H1 (cell line): ENCODE data around the gene TGM4. TPM values are rescaled to one million over a fixed set of nuclear protein-coding genes. Genes with fewer than 3 reads are reported as not detected.

Experiments used
- CTCF ChIA-PET: fragments of 300-600 bp; sonication (Branson Sonifier 250); formaldehyde crosslinking; loops from one replicate; lab custom pipeline; 2021; ENCODE audit not compliant: partially characterized antibody; lab: Charles Lee
- POLR2A ChIA-PET: fragments of 300-600 bp; sonication (Branson Sonifier 250); formaldehyde crosslinking; loops from one replicate; lab custom pipeline; 2021; ENCODE audit warnings: inconsistent platforms; ENCODE audit not compliant: partially characterized antibody; lab: Charles Lee
- DNase-seq, 2 experiments: peaks; one replicate each; pipeline versions ENCODE4 v3.0.0 to v3.0.0-alpha.2; 2010 to 2022; ENCODE audit warnings: low spot score in 2 of 2, low read depth in 1 of 2, mixed read lengths in 1 of 2
- FAIRE-seq: peaks from 2 replicates; lab custom pipeline; 2011; peaks lifted over from hg19 to GRCh38; lab: Jason Lieb, UNC
- H2AFZ ChIP-seq: 2 replicates; pipeline ENCODE4 v1.8.1; 2012; ENCODE audit warnings: low read length, inconsistent platforms
- H2AK5ac ChIP-seq: 2 replicates; pipeline ENCODE4 v1.6.1; 2013; ENCODE audit warnings: low read depth, low read length
- H2BK120ac ChIP-seq: replicated peaks from 2 replicates; pipeline ENCODE3; 2013; ENCODE audit warnings: low read depth, low read length, inconsistent platforms
- H2BK12ac ChIP-seq: 2 replicates; pipeline ENCODE4 v1.6.1; 2013; ENCODE audit warnings: low read depth, low read length
- H2BK15ac ChIP-seq: 2 replicates; pipeline ENCODE4 v1.6.1; 2013; ENCODE audit warnings: low read length
- H2BK20ac ChIP-seq: 2 replicates; pipeline ENCODE4 v1.6.1; 2013; ENCODE audit warnings: low read length
- H2BK5ac ChIP-seq: 2 replicates; pipeline ENCODE4 v1.6.1; 2013; ENCODE audit warnings: low read depth, low read length
- H3K14ac ChIP-seq: 2 replicates; pipeline ENCODE4 v1.6.1; 2013; ENCODE audit warnings: inconsistent platforms; ENCODE audit not compliant: insufficient read length
- H3K18ac ChIP-seq: 2 replicates; pipeline ENCODE4 v1.6.1; 2013; ENCODE audit warnings: low read length; ENCODE audit errors: extremely low read depth
- H3K23ac ChIP-seq: 2 replicates; pipeline ENCODE4 v1.6.1; 2013; ENCODE audit warnings: inconsistent platforms; ENCODE audit not compliant: insufficient read length
- H3K23me2 ChIP-seq: 2 replicates; pipeline ENCODE4 v1.6.1; 2013; ENCODE audit warnings: low read depth, low read length
- H3K27ac ChIP-seq: 2 replicates; pipeline ENCODE4 v1.6.1; 2011; ENCODE audit warnings: low read depth, low read length, inconsistent platforms
- H3K27me3 ChIP-seq, 4 experiments: replicated peaks in 1 of 4; 1 replicate in 1 of 4; 2 replicates in 3 of 4; pipeline versions ENCODE4 v1.6.1 to v1.8.1; 2011 to 2013; ENCODE audit warnings: low read length in 3 of 4, mild to moderate bottlenecking in 3 of 4, inconsistent platforms in 2 of 4, mixed read lengths in 2 of 4, moderate library complexity in 1 of 4; ENCODE audit not compliant: control insufficient read depth in 3 of 4, insufficient read depth in 3 of 4; ENCODE audit errors: extremely low read depth in 1 of 4
- H3K36me3 ChIP-seq, 4 experiments: 2 replicates each; pipeline versions ENCODE4 v1.6.1 to v1.8.1; 2011 to 2013; ENCODE audit warnings: mild to moderate bottlenecking in 4 of 4, low read length in 3 of 4, moderate library complexity in 2 of 4, control low read depth in 1 of 4, inconsistent platforms in 1 of 4; ENCODE audit not compliant: insufficient read depth in 4 of 4, control insufficient read depth in 2 of 4
- H3K4ac ChIP-seq: replicated peaks from 2 replicates; pipeline ENCODE3; 2013; ENCODE audit warnings: low read length, low read depth, mixed read lengths, inconsistent platforms; ENCODE audit not compliant: insufficient read length
- H3K4me1 ChIP-seq, 4 experiments: replicated peaks in 1 of 4; 1 replicate in 1 of 4; 2 replicates in 3 of 4; pipeline versions ENCODE4 v1.6.1 to v1.8.1; 2011 to 2013; ENCODE audit warnings: low read length in 3 of 4, inconsistent platforms in 2 of 4, mixed read lengths in 1 of 4; ENCODE audit not compliant: insufficient read depth in 4 of 4, control insufficient read depth in 3 of 4
- H3K4me2 ChIP-seq, 2 experiments: 2 replicates each; pipeline versions ENCODE4 v1.6.1 to v1.8.1; 2011 to 2013; ENCODE audit warnings: low read depth in 2 of 2, low read length in 2 of 2, control low read depth in 1 of 2, inconsistent platforms in 1 of 2, mild to moderate bottlenecking in 1 of 2; ENCODE audit not compliant: insufficient read depth in 1 of 2
- H3K4me3 ChIP-seq, 4 experiments: fragments of 200-600, 300-600 bp in 1 of 4; sonication (generic), shearing (Covaris generic), sonication (Bioruptor Twin) in 1 of 4; 2 replicates each; pipeline versions ENCODE4 v1.5.1 to v1.8.1; 2011 to 2016; ENCODE audit warnings: low read length in 4 of 4, low read depth in 3 of 4, control low read depth in 2 of 4, inconsistent platforms in 2 of 4, mild to moderate bottlenecking in 2 of 4, mixed read lengths in 1 of 4, moderate library complexity in 1 of 4; ENCODE audit not compliant: insufficient read depth in 2 of 4; ENCODE audit errors: extremely low read depth in 1 of 4
- H3K56ac ChIP-seq: replicated peaks from 2 replicates; pipeline ENCODE3; 2013; ENCODE audit warnings: low read depth, mild to moderate bottlenecking, mixed read lengths, low read length, inconsistent platforms; ENCODE audit not compliant: insufficient read length
- H3K79me1 ChIP-seq: 2 replicates; pipeline ENCODE4 v1.6.1; 2013; ENCODE audit warnings: low read depth, low read length, control low read depth
- H3K79me2 ChIP-seq, 2 experiments: 2 replicates each; pipeline versions ENCODE4 v1.6.1 to v1.8.1; 2012 to 2013; ENCODE audit warnings: low read length in 2 of 2, mild to moderate bottlenecking in 2 of 2, inconsistent platforms in 1 of 2; ENCODE audit not compliant: insufficient read depth in 2 of 2, control insufficient read depth in 1 of 2
- H3K9ac ChIP-seq, 4 experiments: replicated peaks in 1 of 4; 1 replicate in 1 of 4; 2 replicates in 3 of 4; pipeline versions ENCODE4 v1.6.1 to v1.8.1; 2011 to 2013; ENCODE audit warnings: low read depth in 3 of 4, low read length in 3 of 4, control low read depth in 2 of 4, mild to moderate bottlenecking in 2 of 4, moderate library complexity in 2 of 4, inconsistent platforms in 1 of 4; ENCODE audit errors: extremely low read depth in 1 of 4
- H3K9me3 ChIP-seq, 2 experiments: 2 replicates each; pipeline versions ENCODE4 v1.6.1 to v1.8.1; 2012 to 2013; ENCODE audit warnings: mild to moderate bottlenecking in 2 of 2, moderate library complexity in 2 of 2, control low read depth in 1 of 2, inconsistent platforms in 1 of 2, low read depth in 1 of 2, low read length in 1 of 2, mixed read lengths in 1 of 2; ENCODE audit not compliant: insufficient read depth in 2 of 2
- H4K20me1 ChIP-seq, 2 experiments: replicated peaks in 1 of 2; 2 replicates each; pipeline versions ENCODE3 to v1.8.1; 2011 to 2013; ENCODE audit warnings: inconsistent platforms in 2 of 2, low read length in 2 of 2, mild to moderate bottlenecking in 1 of 2; ENCODE audit not compliant: insufficient read depth in 2 of 2, control insufficient read depth in 1 of 2
- H4K5ac ChIP-seq: 2 replicates; pipeline ENCODE4 v1.6.1; 2013; ENCODE audit warnings: low read length, low read depth, mixed read lengths, inconsistent platforms; ENCODE audit not compliant: insufficient read length
- H4K8ac ChIP-seq: 2 replicates; pipeline ENCODE4 v1.8.0; 2013; ENCODE audit warnings: mild to moderate bottlenecking, moderate library complexity, low read length, inconsistent platforms; ENCODE audit not compliant: insufficient read depth; ENCODE audit errors: extremely low read depth
- H4K91ac ChIP-seq: replicated peaks from 2 replicates; pipeline ENCODE3; 2013; ENCODE audit warnings: low read length, mixed read lengths, inconsistent platforms; ENCODE audit not compliant: insufficient read length
- E2F6 ChIP-seq: IDR thresholded peaks from 2 replicates; pipeline ENCODE4 v1.6.1; 2012; ENCODE audit warnings: inconsistent platforms
- TCF12 ChIP-seq: IDR thresholded peaks from 2 replicates; pipeline ENCODE4 v1.6.1; 2011; ENCODE audit warnings: low read depth, mild to moderate bottlenecking, low read length
- WGBS, 2 experiments: shearing (Covaris generic) in 1 of 2; methylation state at CpG; one replicate each; pipeline versions ENCODE4 v1.1.6 to v1.1.7; 2013 to 2015; ENCODE audit warnings: low lambda C conversion rate in 2 of 2, mixed read lengths in 2 of 2, inconsistent platforms in 1 of 2, low coverage in 1 of 2, missing lambda C conversion rate in 1 of 2; ENCODE audit not compliant: insufficient replicate concordance in 2 of 2, insufficient coverage in 1 of 2, insufficient read length in 1 of 2; ENCODE audit errors: extremely low coverage in 1 of 2, missing lambda C conversion rate in 1 of 2; 5-methylcytosine and 5-hydroxymethylcytosine counted together
- polyA plus RNA-seq, 7 experiments: library from polyadenylated mRNA; depleted of rRNA in 3 of 7; stranded (reverse) in 5 of 7; unstranded in 2 of 7; fragments of >200 nt in 5 of 7; fragments of 200-250 nt in 2 of 7; gene quantifications; 1 replicate in 5 of 7; 2 replicates in 1 of 7; 4 replicates in 1 of 7; pipeline versions ENCODE4 v1.2.1 to v1.2.3, GENCODE V29; 2011 to 2013; ENCODE audit warnings: missing spikeins in 2 of 7, mixed read lengths in 2 of 7
- total RNA-seq: library from RNA; stranded (reverse); fragmentation: NEBNext Ultra II Directional; extraction: Animal tissue kit (Norgen Biotek cat#: 25700); gene quantifications from 2 replicates; pipeline ENCODE4 v1.2.1, GENCODE V29; 2021

TGM4 gene
- total and polyA plus RNA-seq, 2 of the 8 experiments (the other 6 are each of a cell fraction or from before 2014, with no cell fraction given), result 0.02 TPM; not detected in 1

GRCh38 chr3:44894485-44894884 lies 20.1 kb downstream of the TGM4 start:
- CTCF ChIA-PET, result interaction anchor here (0.7 to 1.8 kb wide), 3 partner anchors 11 to 20 kb away, joined by 3 to 7 read pairs (median 5); no protein-coding TSS in a partner anchor
- H2BK120ac ChIP-seq, result peak overlapping the region; percentile 79
- TF ChIP-seq E2F6 (peak; percentile 88), TCF12 (0 out of 2 replicates have a peak, but pooled peaks have one; percentile 20)

More at GRCh38 chr3:44894485-44894884, 20.1 kb downstream of the TGM4 start:
- Histone ChIP-seq H3K79me1 (no peaks in the 10 kb centered on the region; the same call in none of the 2 replicates), H2BK20ac (no peak overlapping the region; the same call in 1 of the 2 replicates), H3K56ac (no peak overlapping the region), H4K20me1 (no peaks in the 10 kb centered on the region), H4K5ac (no peak overlapping the region), H4K8ac (no peak overlapping the region), H2BK15ac (no peak overlapping the region), H4K91ac (peak overlapping the region; percentile 2), H3K36me3 (no peaks in the 10 kb centered on the region), H2BK5ac (peak overlapping the region; percentile 84; the same call in 1 of the 2 replicates), H3K79me2 (no peaks in the 10 kb centered on the region), H2AFZ (0 out of 2 replicates have a peak overlapping the region, but pooled peaks have one; percentile 45), H3K4ac (no peak overlapping the region), H3K14ac (no peak overlapping the region), H3K27me3 (no peaks in the 10 kb centered on the region), H3K4me2 (no peak overlapping the region), H3K23ac (no peak overlapping the region), H3K18ac (0 out of 2 replicates have a peak overlapping the region, but pooled peaks have one; percentile 13), H3K9me3 (no peaks in the 10 kb centered on the region), H2BK12ac (peak overlapping the region; percentile 60; the same call in 1 of the 2 replicates), H3K27ac (no peak overlapping the region), H3K9ac (no peak overlapping the region), H3K4me3 (no peak overlapping the region), H3K4me1 (peaks cover 0 to 13% (median 9%) of the 10 kb centered on the region in 4 experiments; a peak in 4 of 7 replicates), H3K23me2 (no peaks in the 10 kb centered on the region), H2AK5ac (no peak overlapping the region)
- DNase-seq (no peak), FAIRE-seq (no peak)
- POLR2A ChIA-PET, result interaction anchor here (1.0 kb wide), 1 partner anchor 82 kb away, joined by 3 read pairs; no protein-coding TSS in a partner anchor
- 80% methylated on average over 5 of the region's 5 CpGs; no CpG with 5 or more reads in 1 of the 2 experiments for WGBS, 2 experiments
